IMR-90 (cell line): ENCODE results near the gene ZSCAN18. TPM values are rescaled to one million over a fixed set of nuclear protein-coding genes. Genes with fewer than 3 reads are reported as not detected.

Experiments
- ATAC-seq: fragments of 200-7000 bp; cut with Tn5 transposase; 2 replicates; pipeline ENCODE4 v1.9.1; 2020; ENCODE audit warnings: low read depth, mild to moderate bottlenecking, moderate library complexity
- BruUV-seq: library from RNA; stranded (reverse); fragments of 400-500 nt; replicated peaks from 2 replicates; lab custom pipeline; 2021; lab: Mats Ljungman, UMichigan
- CTCF ChIA-PET: fragments of 300-600 bp; formaldehyde crosslinking; extraction: SDS; loops from one replicate; lab custom pipeline; 2021; ENCODE audit warnings: antibody characterized with exemption; lab: Yijun Ruan, JAX
- POLR2A ChIA-PET: fragments of 300-600 bp; sonication (Branson Sonifier 250); formaldehyde crosslinking; loops from one replicate; lab custom pipeline; 2022; ENCODE audit warnings: antibody characterized with exemption; ENCODE audit not compliant: unreplicated experiment; lab: Charles Lee
- DNase-seq: peaks from one replicate; pipeline ENCODE4 v3.0.0; 2013
- H2AFZ ChIP-seq: replicated peaks from 2 replicates; pipeline ENCODE3; 2013; ENCODE audit warnings: low read length, mild to moderate bottlenecking; ENCODE audit not compliant: poor library complexity
- H2AK5ac ChIP-seq: 2 replicates; pipeline ENCODE4 v1.6.1; 2013; ENCODE audit warnings: low read depth, low read length, inconsistent platforms
- H2AK9ac ChIP-seq: replicated peaks from 2 replicates; pipeline ENCODE3; 2013; ENCODE audit warnings: mild to moderate bottlenecking, low read depth, low read length, moderate library complexity; ENCODE audit not compliant: poor library complexity
- H2BK120ac ChIP-seq: 2 replicates; pipeline ENCODE4 v1.6.1; 2013; ENCODE audit warnings: low read depth, low read length, inconsistent platforms
- H2BK15ac ChIP-seq: 3 replicates; pipeline ENCODE4 v1.6.1; 2013; ENCODE audit warnings: low read depth, low read length, inconsistent platforms
- H2BK20ac ChIP-seq: 2 replicates; pipeline ENCODE4 v1.6.1; 2013; ENCODE audit warnings: low read depth, mild to moderate bottlenecking, inconsistent platforms, low read length, moderate library complexity
- H2BK5ac ChIP-seq: 2 replicates; pipeline ENCODE4 v1.6.1; 2013; ENCODE audit warnings: mild to moderate bottlenecking, low read depth, low read length, inconsistent platforms; ENCODE audit not compliant: poor library complexity, severe bottlenecking
- H3K14ac ChIP-seq: replicated peaks from 2 replicates; pipeline ENCODE4 v1.6.1; 2013; ENCODE audit warnings: low read depth, low read length, inconsistent platforms
- H3K18ac ChIP-seq: 2 replicates; pipeline ENCODE4 v1.6.1; 2013; ENCODE audit warnings: low read depth, low read length, control low read depth
- H3K23ac ChIP-seq: 2 replicates; pipeline ENCODE4 v1.6.1; 2013; ENCODE audit warnings: low read depth, low read length, inconsistent platforms
- H3K27ac ChIP-seq: 2 replicates; pipeline ENCODE4 v1.5.1; 2013; ENCODE audit warnings: mild to moderate bottlenecking, control low read depth, low read length; ENCODE audit not compliant: insufficient read depth
- H3K27me3 ChIP-seq: 2 replicates; pipeline ENCODE4 v1.6.1; 2013; ENCODE audit warnings: low read length; ENCODE audit not compliant: control insufficient read depth, insufficient read depth
- H3K36me3 ChIP-seq: 2 replicates; pipeline ENCODE4 v1.6.1; 2013; ENCODE audit warnings: low read length, mixed read lengths; ENCODE audit not compliant: control insufficient read depth, insufficient read depth
- H3K4ac ChIP-seq: 2 replicates; pipeline ENCODE4 v1.6.1; 2013; ENCODE audit warnings: low read depth, low read length, inconsistent platforms
- H3K4me1 ChIP-seq: 2 replicates; pipeline ENCODE4 v1.6.1; 2013; ENCODE audit warnings: low read length, mixed read lengths; ENCODE audit not compliant: control insufficient read depth, insufficient read depth
- H3K4me2 ChIP-seq: 2 replicates; pipeline ENCODE4 v1.6.1; 2013; ENCODE audit warnings: low read depth, mild to moderate bottlenecking, control low read depth, low read length, moderate library complexity
- H3K4me3 ChIP-seq: 2 replicates; pipeline ENCODE4 v1.5.1; 2013; ENCODE audit warnings: low read depth, mild to moderate bottlenecking, control low read depth, low read length, moderate library complexity; ENCODE audit not compliant: insufficient read depth
- H3K56ac ChIP-seq: 2 replicates; pipeline ENCODE4 v1.6.1; 2013; ENCODE audit warnings: low read length, inconsistent platforms; ENCODE audit not compliant: insufficient read depth; ENCODE audit errors: extremely low read depth
- H3K79me1 ChIP-seq, 2 experiments: 2 replicates each; pipeline ENCODE4 v1.6.1; 2013; ENCODE audit warnings: low read length in 2 of 2, inconsistent platforms in 1 of 2, low read depth in 1 of 2
- H3K9ac ChIP-seq: 2 replicates; pipeline ENCODE4 v1.6.1; 2013; ENCODE audit warnings: low read depth, low read length, control low read depth
- H3K9me1 ChIP-seq: 2 replicates; pipeline ENCODE4 v1.6.1; 2013; ENCODE audit warnings: low read length, inconsistent platforms; ENCODE audit not compliant: insufficient read depth
- H3K9me3 ChIP-seq: 2 replicates; pipeline ENCODE4 v1.6.1; 2013; ENCODE audit warnings: low read length; ENCODE audit not compliant: control insufficient read depth, insufficient read depth
- H4K20me1 ChIP-seq: 2 replicates; pipeline ENCODE4 v1.6.1; 2013; ENCODE audit warnings: low read length, inconsistent platforms; ENCODE audit not compliant: insufficient read depth
- H4K5ac ChIP-seq: 2 replicates; pipeline ENCODE4 v1.6.1; 2013; ENCODE audit warnings: mild to moderate bottlenecking, low read depth, low read length, control low read depth
- H4K8ac ChIP-seq, 2 experiments: 2 replicates each; pipeline ENCODE4 v1.6.1; 2013; ENCODE audit warnings: low read depth in 2 of 2, low read length in 2 of 2, control low read depth in 1 of 2, inconsistent platforms in 1 of 2
- H4K91ac ChIP-seq: 2 replicates; pipeline ENCODE4 v1.6.1; 2013; ENCODE audit warnings: low read depth, low read length, inconsistent platforms; ENCODE audit not compliant: insufficient read depth
- BHLHE40 ChIP-seq: fragments of 150-350 bp; IDR thresholded peaks from 2 replicates; pipeline ENCODE4 v1.6.1; 2016; ENCODE audit warnings: mild to moderate bottlenecking, low read depth, low read length
- CEBPB ChIP-seq: IDR thresholded peaks from 2 replicates; pipeline ENCODE4 v1.6.1; 2012; ENCODE audit warnings: low read depth, low read length, improper control_type of control experiment
- WGBS, 2 experiments: methylation state at CpG; one replicate each; pipeline versions ENCODE4 v1.1.5 to v1.1.7; 2013; ENCODE audit warnings: missing lambda C conversion rate in 2 of 2; ENCODE audit not compliant: insufficient read length in 1 of 2; ENCODE audit errors: extremely low coverage in 2 of 2; 5-methylcytosine and 5-hydroxymethylcytosine counted together
- dilution Hi-C: fragments of 300-500 bp; cut with HindIII; formaldehyde crosslinking; loops from one replicate; pipeline ENCODE4 v1.14.3; 2018; ENCODE audit warnings: low sequenced_read_pairs; ENCODE audit not compliant: unreplicated experiment
- in situ Hi-C: fragments of 300-500 bp; cut with MboI; formaldehyde crosslinking; loops from 3 replicates; pipeline ENCODE4 v1.14.3; 2019; ENCODE audit warnings: low sequenced_read_pairs, inconsistent platforms, mixed read lengths
- intact Hi-C: fragments of 100-400 bp; cut with micrococcal nuclease; formaldehyde crosslinking; loops from 2 replicates; pipeline ENCODE4 v1.10.0; 2022
- polyA plus RNA-seq, 3 experiments: library from polyadenylated mRNA; depleted of rRNA; stranded (reverse); fragments of >200 nt; gene quantifications; 2 replicates each; pipeline ENCODE4 v1.2.3, GENCODE V29; 2012; ENCODE audit warnings: low replicate concordance in 1 of 3
- total RNA-seq: library from RNA; depleted of rRNA; stranded (reverse); fragments of >200 nt; gene quantifications from 2 replicates; pipeline ENCODE4 v1.2.3, GENCODE V29; 2012

Gene ZSCAN18
- total and polyA plus RNA-seq, 2 of the 4 experiments (the other 2 are of a cell fraction) = 3.0 to 8.2 TPM

DNA sequence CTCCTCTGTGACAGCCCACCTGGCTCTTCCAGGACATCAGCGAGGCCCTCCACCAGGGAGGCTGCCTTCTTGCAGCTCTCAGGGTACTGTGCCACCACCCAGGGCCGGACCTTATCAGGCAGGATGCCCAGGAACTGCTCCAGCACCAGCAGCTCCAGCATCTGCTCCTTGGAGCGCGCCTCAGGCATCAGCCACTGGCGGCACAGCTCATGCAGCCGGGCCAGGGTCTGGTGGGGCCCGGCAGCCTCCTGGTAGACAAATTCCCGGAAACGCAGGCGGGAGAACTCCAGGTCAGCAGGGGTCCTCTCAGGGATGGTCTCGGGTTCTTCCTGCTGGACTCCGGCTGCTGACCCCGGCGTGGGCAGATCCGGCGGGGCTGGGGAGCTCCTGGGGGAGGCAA lies 8.2 kb downstream of the ZSCAN18 start:
- Histone ChIP-seq H4K20me1 (no peaks in the 10 kb centered on the region), H2BK20ac (no peak overlapping the region), H3K4me1 (no peaks in the 10 kb centered on the region), H3K4me3 (no peak overlapping the region), H3K36me3 (peaks cover 29% of the 10 kb centered on the region), H2BK5ac (no peak overlapping the region), H3K18ac (no peak overlapping the region), H3K79me1 (no peaks in the 10 kb centered on the region), H2BK120ac (no peak overlapping the region), H4K8ac (no peak overlapping the region), H2BK15ac (no peak overlapping the region), H3K23ac (no peak overlapping the region), H3K56ac (no peak overlapping the region), H4K5ac (no peak overlapping the region), H2AFZ (no peak overlapping the region), H3K9me1 (no peaks in the 10 kb centered on the region), H3K14ac (no peak overlapping the region), H2AK9ac (no peak overlapping the region), H3K4ac (no peak overlapping the region), H3K27ac (no peak overlapping the region), H2AK5ac (no peak overlapping the region), H3K4me2 (no peak overlapping the region), H3K9me3 (peaks cover 77% of the 10 kb centered on the region), H3K27me3 (no peaks in the 10 kb centered on the region), H4K91ac (no peak overlapping the region), H3K9ac (no peak overlapping the region)
- BruUV-seq = no TSS peak
- no peak for ATAC-seq
- no peak for TF ChIP-seq BHLHE40
- no peak for TF ChIP-seq CEBPB
- no peak for DNase-seq
- intact Hi-C loops (no loop called here), dilution Hi-C loops (no loop called here), in situ Hi-C loops (no loop called here)
- ChIA-PET POLR2A (no interaction called here), CTCF (no interaction called here)
- WGBS, 2 experiments = 94% methylated on average over 14 of the region's 16 CpGs; no CpG with 5 or more reads in 1 of the 2 experiments
